AG04449 (cell line): Measurements from ENCODE around the gene C15orf40.
"Not testable (repeated sequence)": the region's sequence is repeated elsewhere in the genome, so short reads cannot be mapped to it uniquely, and the experiment has no call there.

Experiments
- CTCF ChIA-PET: fragments of 350-600 bp; formaldehyde crosslinking; extraction: SDS; loops from one replicate; lab custom pipeline; 2021; ENCODE audit warnings: antibody characterized with exemption; lab: Yijun Ruan, JAX
- POLR2A ChIA-PET: fragments of 400-600, 350-600 bp; formaldehyde crosslinking; extraction: SDS; loops from one replicate; lab custom pipeline; 2020; ENCODE audit warnings: antibody characterized with exemption, inconsistent platforms; lab: Yijun Ruan, JAX
- DNase-seq: peaks from one replicate; pipeline ENCODE4 v3.0.0-alpha.2; 2010; ENCODE audit warnings: low read depth, low spot score
- H3K4me3 ChIP-seq: 2 replicates; pipeline ENCODE4 v1.5.1; 2011; ENCODE audit warnings: low read depth, mild to moderate bottlenecking, control low read depth, low read length
- TF ChIP-seq, protein P1 (sequence below): IDR thresholded peaks from one replicate; pipeline ENCODE4 v1.5.1; 2011; ENCODE audit warnings: mild to moderate bottlenecking, moderate library complexity, low read length, control low read depth, inconsistent platforms; ENCODE audit not compliant: insufficient read depth; ENCODE audit errors: missing control alignments

The C15orf40 gene

DNA sequence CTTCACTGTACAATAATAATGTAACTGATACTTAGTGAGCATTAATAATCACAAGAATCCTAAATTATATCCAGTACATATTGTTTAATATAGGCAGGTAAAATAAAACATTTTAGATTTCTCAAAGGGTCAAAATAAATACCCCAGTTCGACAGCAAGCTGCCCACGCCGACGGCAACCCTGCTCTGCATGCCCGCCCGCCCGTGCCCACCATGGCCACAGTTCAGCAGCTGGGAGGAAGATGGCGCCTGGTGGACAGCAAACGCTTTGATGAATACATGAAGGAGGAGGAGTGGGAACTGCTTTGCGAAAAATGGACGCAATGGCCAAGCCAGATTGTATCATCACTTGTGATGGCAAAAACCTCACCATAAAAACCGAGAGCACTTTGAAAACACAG, 32.7 kb upstream of the C15orf40 start:
- CTCF ChIA-PET, result interaction anchor here (0.6 to 1.5 kb wide), 3 partner anchors 21 to 68 kb away, joined by 3 to 4 read pairs (median 3); no protein-coding TSS in a partner anchor
- H3K4me3 ChIP-seq, result no peak overlapping the region
- DNase-seq, result no peak
- TF ChIP-seq, protein P1, sequence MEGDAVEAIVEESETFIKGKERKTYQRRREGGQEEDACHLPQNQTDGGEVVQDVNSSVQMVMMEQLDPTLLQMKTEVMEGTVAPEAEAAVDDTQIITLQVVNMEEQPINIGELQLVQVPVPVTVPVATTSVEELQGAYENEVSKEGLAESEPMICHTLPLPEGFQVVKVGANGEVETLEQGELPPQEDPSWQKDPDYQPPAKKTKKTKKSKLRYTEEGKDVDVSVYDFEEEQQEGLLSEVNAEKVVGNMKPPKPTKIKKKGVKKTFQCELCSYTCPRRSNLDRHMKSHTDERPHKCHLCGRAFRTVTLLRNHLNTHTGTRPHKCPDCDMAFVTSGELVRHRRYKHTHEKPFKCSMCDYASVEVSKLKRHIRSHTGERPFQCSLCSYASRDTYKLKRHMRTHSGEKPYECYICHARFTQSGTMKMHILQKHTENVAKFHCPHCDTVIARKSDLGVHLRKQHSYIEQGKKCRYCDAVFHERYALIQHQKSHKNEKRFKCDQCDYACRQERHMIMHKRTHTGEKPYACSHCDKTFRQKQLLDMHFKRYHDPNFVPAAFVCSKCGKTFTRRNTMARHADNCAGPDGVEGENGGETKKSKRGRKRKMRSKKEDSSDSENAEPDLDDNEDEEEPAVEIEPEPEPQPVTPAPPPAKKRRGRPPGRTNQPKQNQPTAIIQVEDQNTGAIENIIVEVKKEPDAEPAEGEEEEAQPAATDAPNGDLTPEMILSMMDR, result no peak
- POLR2A ChIA-PET, result no interaction called here

DNA sequence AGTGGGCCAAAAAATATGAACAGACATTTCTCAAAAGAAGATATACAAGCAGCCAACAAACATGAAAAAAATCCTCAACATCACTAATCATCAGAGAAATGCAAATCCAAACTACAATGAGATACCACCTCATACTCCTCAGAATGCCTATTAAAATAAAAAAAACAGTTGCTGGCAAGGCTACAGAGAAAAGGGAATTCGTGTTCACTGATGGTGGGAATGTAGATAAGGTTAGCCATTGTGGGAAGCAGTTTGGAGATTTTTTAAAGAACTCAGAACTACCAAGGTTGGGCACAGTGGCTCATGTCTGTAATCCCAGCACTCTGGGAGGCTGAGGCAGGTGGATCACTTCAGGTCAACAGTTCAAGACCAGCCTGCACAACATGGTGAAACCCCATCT, 27.8 kb upstream of the C15orf40 start:
- H3K4me3 ChIP-seq, result no peak overlapping the region
- DNase-seq, result no peak
- TF ChIP-seq, protein P1, result no peak
- ChIA-PET CTCF (no interaction called here), POLR2A (no interaction called here)

- POLR2A ChIA-PET, result no interaction called here
- no peak overlapping the region for H3K4me3 ChIP-seq
- DNase-seq, result no peak
- TF ChIP-seq, protein P1, result no peak
- CTCF ChIA-PET, result no interaction called here
Measured at GRCh38 chr15:83036253-83036652, 24.8 kb upstream of the C15orf40 start.

- H3K4me3 ChIP-seq, DNase-seq, CTCF ChIA-PET: not testable (repeated sequence)
Measured at GRCh38 chr15:83031234-83031633, 19.8 kb upstream of the C15orf40 start.

GRCh38 chr15:83030021-83030420, 18.6 kb upstream of the C15orf40 start:
- H3K4me3 ChIP-seq, result no peak overlapping the region
- TF ChIP-seq, protein P1, result no peak
- ChIA-PET POLR2A (no interaction called here), CTCF (no interaction called here)
- DNase-seq, result no peak

More at GRCh38 chr15:83031234-83031633, 19.8 kb upstream of the C15orf40 start:
- POLR2A ChIA-PET, result not testable (repeated sequence)

- CTCF ChIA-PET, result interaction anchor here (1.6 to 5.7 kb wide), 2 partner anchors 8 to 478 kb away, joined by 3 to 35 read pairs; partner anchors contain the start of genes C15orf40 and RPS17
- DNase-seq, result no peak
- POLR2A ChIA-PET, result no interaction called here
- H3K4me3 ChIP-seq, result no peak overlapping the region
- TF ChIP-seq, protein P1, result no peak
Measured at GRCh38 chr15:83018436-83018835, 7.0 kb upstream of the C15orf40 start.

DNA sequence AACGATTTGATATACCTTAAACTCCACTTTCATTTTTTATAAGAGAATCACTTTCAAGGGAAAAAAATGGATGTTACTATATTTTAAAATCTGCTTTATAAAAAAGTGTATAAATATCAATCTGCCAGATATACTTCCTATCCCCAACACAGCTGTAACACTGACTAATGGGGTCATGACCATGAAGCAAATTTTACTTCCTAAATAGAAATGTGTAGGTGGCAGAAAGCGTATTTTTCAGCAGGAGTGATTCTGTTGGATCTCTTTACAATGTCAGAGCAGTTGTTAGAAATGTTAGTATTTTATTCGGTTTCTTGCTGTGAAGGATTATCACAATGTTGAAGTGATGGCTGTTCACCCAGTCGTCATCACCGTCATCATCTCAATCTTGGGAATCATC, 5.5 kb upstream of the C15orf40 start:
- ChIA-PET POLR2A (no interaction called here), CTCF (no interaction called here)
- TF ChIP-seq, protein P1, result no peak
- DNase-seq, result no peak
- no peak overlapping the region for H3K4me3 ChIP-seq
